Colonic mucosa (tissue), 4 donors: ENCODE data around the gene IFFO2. TPM values are rescaled to one million over a fixed set of nuclear protein-coding genes. Genes with fewer than 3 reads are reported as not detected.
"Not testable (repeated sequence)": the region's sequence is repeated elsewhere in the genome, so short reads cannot be mapped to it uniquely, and the experiment has no call there.

ENCODE experiments used
- DNase-seq: peaks from one replicate; pipeline ENCODE4 v3.0.0-alpha.2; 2020
- H3K27ac ChIP-seq: fragments of 200-600 bp; one replicate; pipeline ENCODE4 v1.8.0; 2021
- H3K27me3 ChIP-seq: fragments of 200-600 bp; one replicate; pipeline ENCODE4 v1.8.0; 2021
- H3K36me3 ChIP-seq: fragments of 200-600 bp; one replicate; pipeline ENCODE4 v1.8.0; 2021
- H3K4me1 ChIP-seq: fragments of 200-600 bp; one replicate; pipeline ENCODE4 v1.8.0; 2021; ENCODE audit warnings: mild to moderate bottlenecking
- H3K4me3 ChIP-seq: fragments of 200-600 bp; one replicate; pipeline ENCODE4 v1.8.0; 2021
- H3K9ac ChIP-seq, 2 donors: one replicate each; pipeline ENCODE4 v1.7.0; 2013; ENCODE audit warnings: control low read depth in 2 of 2, low read depth in 2 of 2, low read length in 2 of 2
- H3K9me3 ChIP-seq: fragments of 200-600 bp; one replicate; pipeline ENCODE4 v1.8.0; 2021
- intact Hi-C: fragments of 100-400 bp; cut with DNase I; formaldehyde crosslinking; loops from one replicate; pipeline ENCODE4 v1.14.1; 2022
- total RNA-seq, 2 donors: library from RNA; stranded (reverse); fragmentation: NEBNext Ultra II Directional in 1 of 2; extraction: Animal tissue kit (Norgen Biotek cat#: 25700) in 1 of 2; gene quantifications; one replicate each; pipeline ENCODE4 v1.2.1, GENCODE V29; 2021
- TF ChIP-seq, protein P1 (sequence below): fragments of 200-600 bp; IDR thresholded peaks from one replicate; pipeline ENCODE4 v1.8.0; 2022; ENCODE audit warnings: antibody characterized with exemption, mild to moderate bottlenecking
- donor health status: healthy.
- donor health status: DM: no; HTN: no; CAD: no.
- donor health status: DM: no; HTN: no; CAD: no.

IFFO2 gene
- total RNA-seq, 2 donors from 2014 or later, result 5.6 to 14.0 TPM

- H3K27ac ChIP-seq, result no peak overlapping the region
- no peaks in the 10 kb centered on the region for H3K4me1 ChIP-seq
- intact Hi-C loops, result no loop called here
- H3K36me3 ChIP-seq, result no peaks in the 10 kb centered on the region
- no peak overlapping the region for H3K9ac ChIP-seq
- TF ChIP-seq, protein P1, sequence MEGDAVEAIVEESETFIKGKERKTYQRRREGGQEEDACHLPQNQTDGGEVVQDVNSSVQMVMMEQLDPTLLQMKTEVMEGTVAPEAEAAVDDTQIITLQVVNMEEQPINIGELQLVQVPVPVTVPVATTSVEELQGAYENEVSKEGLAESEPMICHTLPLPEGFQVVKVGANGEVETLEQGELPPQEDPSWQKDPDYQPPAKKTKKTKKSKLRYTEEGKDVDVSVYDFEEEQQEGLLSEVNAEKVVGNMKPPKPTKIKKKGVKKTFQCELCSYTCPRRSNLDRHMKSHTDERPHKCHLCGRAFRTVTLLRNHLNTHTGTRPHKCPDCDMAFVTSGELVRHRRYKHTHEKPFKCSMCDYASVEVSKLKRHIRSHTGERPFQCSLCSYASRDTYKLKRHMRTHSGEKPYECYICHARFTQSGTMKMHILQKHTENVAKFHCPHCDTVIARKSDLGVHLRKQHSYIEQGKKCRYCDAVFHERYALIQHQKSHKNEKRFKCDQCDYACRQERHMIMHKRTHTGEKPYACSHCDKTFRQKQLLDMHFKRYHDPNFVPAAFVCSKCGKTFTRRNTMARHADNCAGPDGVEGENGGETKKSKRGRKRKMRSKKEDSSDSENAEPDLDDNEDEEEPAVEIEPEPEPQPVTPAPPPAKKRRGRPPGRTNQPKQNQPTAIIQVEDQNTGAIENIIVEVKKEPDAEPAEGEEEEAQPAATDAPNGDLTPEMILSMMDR, result no peak
- no peak for DNase-seq
- no peak overlapping the region for H3K4me3 ChIP-seq
- no peaks in the 10 kb centered on the region for H3K9me3 ChIP-seq
- no peaks in the 10 kb centered on the region for H3K27me3 ChIP-seq
Observed at GRCh38 chr1:18893120-18893519, 63.4 kb downstream of the IFFO2 start.

GRCh38 chr1:18891858-18892257 lies 64.6 kb downstream of the IFFO2 start:
- H3K36me3 ChIP-seq, DNase-seq, H3K27me3 ChIP-seq, H3K4me1 ChIP-seq, H3K9ac ChIP-seq, H3K9me3 ChIP-seq, intact Hi-C loops, H3K4me3 ChIP-seq, H3K27ac ChIP-seq: not testable (repeated sequence)

GRCh38 chr1:18891426-18891780 lies 65.1 kb downstream of the IFFO2 start:
- Histone ChIP-seq H3K36me3 (no peaks in the 10 kb centered on the region), H3K9me3 (no peaks in the 10 kb centered on the region), H3K4me1 (no peaks in the 10 kb centered on the region), H3K4me3 (no peak overlapping the region), H3K27ac (no peak overlapping the region), H3K9ac (no peak overlapping the region), H3K27me3 (no peaks in the 10 kb centered on the region)
- intact Hi-C loops, result no loop called here
- TF ChIP-seq, protein P1, result no peak
- no peak for DNase-seq

GRCh38 chr1:18890706-18891425 lies 65.6 kb downstream of the IFFO2 start:
- DNase-seq, result no peak
- no peak overlapping the region for H3K27ac ChIP-seq
- intact Hi-C loops, result no loop called here
- H3K9ac ChIP-seq, result no peak overlapping the region
- H3K4me1 ChIP-seq, result no peaks in the 10 kb centered on the region
- H3K36me3 ChIP-seq, result no peaks in the 10 kb centered on the region
- H3K4me3 ChIP-seq, result no peak overlapping the region
- no peaks in the 10 kb centered on the region for H3K27me3 ChIP-seq
- no peaks in the 10 kb centered on the region for H3K9me3 ChIP-seq
- TF ChIP-seq, protein P1, result no peak

DNA sequence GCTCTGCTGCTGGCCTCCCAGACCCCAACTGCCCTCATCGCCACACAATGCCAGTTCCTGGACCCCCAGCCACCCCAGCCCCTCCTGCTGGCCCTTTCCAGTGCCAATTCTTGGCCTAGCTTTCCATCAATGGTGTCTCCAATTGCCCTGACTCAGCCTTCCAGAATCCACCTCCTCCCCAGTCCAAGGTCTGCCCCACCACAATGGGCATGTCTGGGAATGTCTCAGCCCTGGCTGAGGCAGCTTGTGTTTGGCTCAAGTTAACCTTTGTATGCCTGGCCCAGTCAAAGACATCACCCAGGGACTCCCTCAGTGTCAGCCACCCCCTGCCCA lies 70.5 kb downstream of the IFFO2 start:
- Histone ChIP-seq H3K4me1 (no peaks in the 10 kb centered on the region), H3K9me3 (no peaks in the 10 kb centered on the region), H3K9ac (no peak overlapping the region), H3K27ac (no peak overlapping the region), H3K27me3 (no peaks in the 10 kb centered on the region), H3K36me3 (no peaks in the 10 kb centered on the region), H3K4me3 (no peak overlapping the region)
- TF ChIP-seq, protein P1, result no peak
- intact Hi-C loops, result no loop called here
- no peak for DNase-seq

DNA sequence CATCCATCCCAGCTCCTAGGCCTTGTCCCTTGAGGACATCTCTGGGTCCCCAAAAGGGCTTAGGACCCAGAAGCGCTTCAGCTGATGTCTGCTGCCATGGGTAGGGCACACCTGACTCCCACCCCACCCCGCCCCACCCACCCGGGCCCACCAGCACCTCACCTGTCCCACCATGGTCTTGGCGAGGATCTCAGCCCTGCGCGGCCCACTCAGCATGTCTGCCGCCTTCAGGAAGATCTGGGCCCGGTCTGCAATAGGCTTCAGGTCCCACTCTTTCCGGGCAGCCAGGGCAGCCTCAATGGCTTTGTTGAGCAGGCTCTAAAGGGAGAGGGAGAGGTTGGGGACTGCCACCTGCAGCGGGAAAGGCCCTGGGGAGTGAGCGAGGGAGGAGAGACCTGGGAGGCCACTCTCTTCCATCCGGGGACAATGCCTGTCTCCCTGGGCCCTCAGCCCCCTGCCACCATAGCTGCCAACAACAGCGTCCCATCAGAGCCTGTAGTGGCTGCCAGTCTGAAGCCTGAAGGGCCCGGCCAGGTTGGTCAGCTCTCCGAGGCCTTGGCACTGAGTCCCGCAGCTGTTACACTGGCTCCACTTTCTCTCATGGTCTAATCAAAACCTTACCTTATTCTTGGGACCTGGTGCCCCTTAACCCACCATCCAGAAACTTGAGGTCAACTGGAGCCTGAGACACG lies 71.0 kb downstream of the IFFO2 start:
- DNase-seq, result no peak
- no peaks in the 10 kb centered on the region for H3K9me3 ChIP-seq
- no peak overlapping the region for H3K4me3 ChIP-seq
- intact Hi-C loops, result no loop called here
- H3K27ac ChIP-seq, result no peak overlapping the region
- H3K36me3 ChIP-seq, result no peaks in the 10 kb centered on the region
- no peaks in the 10 kb centered on the region for H3K27me3 ChIP-seq
- H3K4me1 ChIP-seq, result no peaks in the 10 kb centered on the region
- H3K9ac ChIP-seq, result no peak overlapping the region
- TF ChIP-seq, protein P1, result no peak
